Measurements from ENCODE around the gene AMOT.

Gene AMOT

GRCh38 chrX:112798736-112799135 is 41.9 kb downstream of the AMOT start:
- no peak for DNase-seq

DNA sequence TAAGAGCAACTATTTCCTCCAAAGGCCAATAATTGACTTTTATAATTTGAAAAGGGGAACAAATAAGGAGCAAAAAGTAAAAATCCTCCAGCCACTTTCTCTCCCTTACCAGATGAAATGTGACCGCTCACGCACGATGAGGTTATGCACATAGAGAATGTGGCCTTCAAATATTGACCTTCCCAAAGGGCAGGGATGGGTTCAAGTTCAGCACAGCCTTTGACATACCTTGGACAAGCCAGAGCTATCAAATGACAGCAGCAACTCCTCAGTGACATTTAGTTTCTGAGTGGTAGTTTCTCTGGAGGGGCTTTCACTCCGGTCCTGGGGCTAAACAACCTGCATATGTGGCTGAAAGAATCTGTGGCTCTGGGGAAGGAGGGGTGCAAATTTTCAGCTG is 50.7 kb downstream of the AMOT start:
- DNase-seq: no peak

GRCh38 chrX:112786076-112786475 is 54.6 kb downstream of the AMOT start:
- no peak for DNase-seq

DNA sequence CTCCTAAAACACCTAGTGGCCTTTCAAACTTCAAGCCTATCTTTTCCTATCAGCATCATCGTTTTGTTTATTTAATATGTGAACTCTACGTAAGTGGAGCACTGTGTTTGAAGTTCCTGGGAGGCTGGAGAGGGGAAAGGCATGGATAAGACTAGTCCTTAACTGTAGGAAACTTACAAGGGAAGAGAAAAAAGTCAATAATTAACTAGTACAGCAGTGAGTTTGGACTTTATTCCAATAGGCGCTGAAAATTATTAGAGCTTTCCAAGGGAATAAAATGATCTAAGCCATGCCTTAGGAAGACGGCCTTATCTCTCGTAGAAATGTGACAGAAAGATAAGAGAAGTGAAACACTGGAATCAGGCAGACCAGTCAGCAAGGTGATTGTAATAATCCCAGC is 55.3 kb downstream of the AMOT start:
- no peak for DNase-seq

DNA sequence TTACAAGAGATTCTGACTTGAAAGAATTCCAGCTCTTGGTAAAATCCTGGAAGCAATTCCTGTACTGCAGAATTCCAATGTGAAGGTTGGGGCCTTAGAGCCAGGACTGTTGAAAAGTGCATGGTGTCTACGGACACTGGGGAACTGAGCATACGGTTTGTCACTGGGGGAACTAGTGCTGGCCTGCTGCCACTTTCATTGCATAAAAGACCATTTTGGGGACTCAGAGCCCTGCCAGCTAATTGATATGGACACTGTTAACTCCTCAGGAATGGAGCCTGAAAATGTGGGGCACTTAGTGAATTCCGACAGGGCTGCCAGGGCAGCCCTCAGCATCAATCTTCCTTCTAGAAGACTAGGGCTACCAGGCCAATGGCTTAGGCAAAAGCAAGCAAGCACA is 55.9 kb downstream of the AMOT start:
- DNase-seq: no peak

- DNase-seq: no peak
These were observed 61.5 kb downstream of the AMOT start for GRCh38 chrX:112779139-112779538.

GRCh38 chrX:112774651-112775293 is 65.9 kb downstream of the AMOT start:
- no peak for DNase-seq

- DNase-seq: no peak
These were observed 66.5 kb downstream of the AMOT start for GRCh38 chrX:112774142-112774541.

- no peak for DNase-seq
These were observed 71.6 kb downstream of the AMOT start for GRCh38 chrX:112769034-112769433.

- no peak for DNase-seq
These were observed 72.1 kb downstream of the AMOT start for GRCh38 chrX:112768563-112768962.

- no peak for DNase-seq
These were observed 73.9 kb downstream of the AMOT start for GRCh38 chrX:112766774-112767173.

DNA sequence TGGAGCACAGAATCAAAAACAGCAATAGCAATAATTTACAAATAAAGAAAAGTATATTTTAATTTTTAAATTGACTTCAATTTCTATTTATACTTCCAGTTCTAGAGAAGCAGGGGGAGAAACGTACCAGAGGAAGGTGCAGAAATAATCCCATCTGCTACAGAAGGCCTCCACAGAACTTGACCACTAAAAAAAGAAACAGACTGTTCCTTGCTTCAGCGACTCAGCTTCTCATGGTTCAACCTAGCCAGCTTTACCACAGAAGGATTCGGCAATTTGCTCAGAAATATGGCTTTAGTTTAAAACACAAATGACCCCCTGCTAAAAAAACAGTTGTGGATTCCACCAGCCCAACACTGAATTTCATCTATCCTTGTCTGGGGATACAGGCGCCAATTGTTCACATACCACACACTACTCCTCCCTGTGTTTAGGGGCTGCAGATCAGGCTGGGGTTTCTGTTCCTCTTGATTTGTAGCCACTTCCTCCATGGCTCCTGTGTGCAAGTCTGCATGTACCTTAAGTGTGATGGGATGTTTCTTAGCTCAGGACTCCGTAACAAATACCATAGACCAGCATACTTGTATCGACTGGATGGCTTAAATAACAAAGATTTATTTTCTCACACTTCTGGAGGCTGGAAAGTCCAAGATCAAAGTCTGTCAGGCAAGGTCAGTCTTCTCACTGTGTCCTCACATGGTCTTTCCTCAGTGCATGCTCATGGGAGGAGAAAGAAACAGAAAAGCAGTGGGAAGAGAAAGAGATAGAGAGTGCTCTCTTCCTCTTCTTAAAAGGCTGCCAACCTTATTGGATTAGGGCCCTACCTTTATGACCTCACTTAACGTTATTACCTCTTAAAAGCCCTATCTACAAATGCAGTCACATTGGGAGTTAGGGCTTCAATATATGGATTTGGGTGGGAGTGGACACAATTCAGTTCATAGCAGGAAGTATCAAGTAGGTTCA is 79.1 kb downstream of the AMOT start:
- peak; percentile 10 for DNase-seq

- DNase-seq: no peak
These were observed 79.9 kb downstream of the AMOT start for GRCh38 chrX:112760697-112761096.

- no peak for DNase-seq
These were observed 80.7 kb downstream of the AMOT start for GRCh38 chrX:112759966-112760365.

DNA sequence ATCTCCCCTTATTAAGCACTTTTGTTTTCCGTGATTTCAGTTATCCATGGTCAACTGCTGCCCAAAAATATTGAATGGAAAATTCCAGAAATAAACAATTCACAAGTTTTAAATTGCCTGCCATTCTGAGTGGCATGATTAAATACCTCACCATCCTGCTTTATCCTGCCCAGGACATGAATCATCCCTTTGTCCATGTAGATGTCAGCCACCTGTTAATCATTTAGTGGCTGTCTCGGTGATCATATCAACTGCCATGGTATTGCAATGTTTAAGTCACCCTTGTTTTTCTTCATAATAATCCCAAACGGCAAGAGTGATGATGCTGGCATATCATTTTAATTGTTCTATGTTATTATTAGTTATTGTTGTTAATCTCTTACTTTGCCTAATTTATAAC is 81.1 kb downstream of the AMOT start:
- DNase-seq: no peak

DNA sequence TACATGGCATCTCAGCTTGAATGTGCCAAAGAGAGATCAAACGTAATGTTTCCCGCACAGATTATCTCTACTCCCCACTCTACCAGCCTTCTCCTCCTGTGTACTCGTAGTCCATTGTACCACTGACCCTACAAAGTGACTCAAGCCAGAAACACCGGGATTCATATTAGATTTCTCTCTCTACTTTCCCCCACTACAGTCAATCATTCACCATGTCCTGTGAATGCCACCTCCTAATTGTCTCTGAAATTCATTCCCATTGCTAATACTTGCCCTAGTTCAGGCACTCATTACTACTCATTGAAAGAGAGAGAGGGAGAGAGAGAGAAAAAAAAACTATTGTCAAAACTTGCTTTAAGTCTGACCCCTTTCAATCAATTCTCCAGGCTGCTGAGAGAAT is 82.7 kb downstream of the AMOT start:
- DNase-seq: no peak

DNA sequence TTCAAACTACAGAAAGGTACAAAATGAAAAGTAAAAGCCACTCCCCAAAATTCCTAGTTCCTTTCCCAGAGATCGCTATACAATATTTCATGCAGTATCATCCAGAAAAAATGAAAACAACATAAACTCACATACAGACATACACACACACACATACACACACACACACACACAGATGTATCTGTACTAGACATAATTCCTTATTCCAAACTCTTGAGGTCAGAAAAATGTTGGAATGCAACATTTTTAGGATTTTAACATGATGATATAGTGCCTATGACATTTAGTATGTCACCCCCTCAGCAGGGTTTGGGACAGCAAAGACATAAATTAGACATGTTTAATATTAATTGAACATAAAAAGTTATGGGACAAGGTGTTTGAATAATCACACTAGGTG is 87.5 kb downstream of the AMOT start:
- no peak for DNase-seq

GRCh38 chrX:112751076-112751475 is 89.6 kb downstream of the AMOT start:
- DNase-seq: no peak

- no peak for DNase-seq
These were observed 93.6 kb downstream of the AMOT start for GRCh38 chrX:112746812-112747595.

GRCh38 chrX:112738347-112739033 is 102.1 kb downstream of the AMOT start:
- DNase-seq: no peak

DNA sequence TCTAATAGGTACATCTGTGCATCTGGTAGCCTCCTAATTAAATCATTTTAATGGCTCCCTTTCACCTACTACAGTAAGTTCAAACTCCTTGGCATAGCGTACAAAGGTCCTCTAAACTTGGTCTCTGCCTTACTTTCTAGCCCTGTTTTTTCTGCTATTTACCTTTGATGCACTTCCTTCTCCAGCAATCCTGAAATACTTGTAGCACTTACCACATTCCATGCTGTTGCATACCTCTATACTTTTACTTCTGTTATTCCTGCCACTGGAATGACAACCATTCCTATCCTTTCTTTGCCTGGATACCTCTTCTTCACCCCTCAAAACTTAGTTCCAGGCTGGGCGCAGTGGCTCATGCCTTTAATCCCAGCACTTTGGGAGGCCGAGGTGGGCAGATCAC is 104.3 kb downstream of the AMOT start:
- DNase-seq: no peak

DNA sequence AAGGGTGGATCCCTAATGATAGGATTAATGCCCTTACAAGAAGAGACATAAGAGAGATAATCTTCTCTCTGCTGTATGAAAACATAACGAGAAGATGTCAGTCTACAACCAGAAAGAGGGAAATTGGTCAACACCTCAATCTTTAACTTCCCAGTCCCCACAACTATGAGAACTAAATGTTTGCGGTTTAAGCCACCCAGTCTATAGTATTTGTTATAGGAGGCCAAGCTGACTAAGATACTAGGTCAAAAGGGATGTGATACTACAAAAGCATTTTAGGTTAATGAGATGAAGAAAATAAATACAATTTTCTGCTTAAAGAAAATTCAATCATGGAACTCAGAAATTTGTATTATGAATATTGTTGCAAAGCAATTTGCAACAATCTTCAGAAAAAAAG is 105.5 kb downstream of the AMOT start:
- DNase-seq: no peak

DNA sequence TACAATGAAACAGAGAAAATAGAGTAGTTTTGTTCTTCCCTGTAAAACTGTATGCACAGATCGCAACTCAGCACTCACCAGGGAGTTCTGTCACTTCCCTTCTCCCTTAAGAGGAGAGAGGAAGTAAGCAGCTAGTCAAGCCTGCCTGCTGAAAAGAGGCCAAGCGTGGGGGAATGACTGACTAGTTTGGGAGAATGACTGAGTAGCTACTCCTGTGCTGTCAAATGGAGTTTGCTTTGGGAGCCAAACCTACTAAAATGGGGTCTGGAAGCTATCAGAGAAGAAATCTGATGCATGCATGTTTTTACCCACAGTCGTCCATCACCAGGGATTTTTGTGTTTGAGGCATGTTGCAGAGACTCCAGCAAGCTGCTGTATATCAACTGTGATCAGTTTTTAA is 106.3 kb downstream of the AMOT start:
- peak; percentile 50 for DNase-seq

Data from inflammatory macrophage treated with lipopolysaccharide for 4 hours (primary cell).